Stimulated activated naive CD8-positive, alpha-beta T cell treated with anti-CD3 and anti-CD28 coated beads, Interleukin-15, Interleukin-2, amounts not matched to agents 100 ng/mL and 50 ng/mL, for 24 hours (primary cell): ENCODE data around the gene COMMD6.
A peak's percentile ranks its signal among the peaks of the same experiment; 100 is the strongest.

Experiments used
- H3K27ac Mint-ChIP-seq: one replicate; pipeline ENCODE4 v1.8.0; 2021; ENCODE audit warnings: mild to moderate bottlenecking, mixed read lengths
- H3K27me3 Mint-ChIP-seq: one replicate; pipeline ENCODE4 v1.8.0; 2021; ENCODE audit warnings: mixed read lengths
- H3K36me3 Mint-ChIP-seq: one replicate; pipeline ENCODE4 v1.8.0; 2021; ENCODE audit warnings: low read depth, mixed read lengths
- H3K4me1 Mint-ChIP-seq: one replicate; pipeline ENCODE4 v1.8.0; 2021; ENCODE audit warnings: low read depth, mixed read lengths
- H3K4me3 Mint-ChIP-seq: one replicate; pipeline ENCODE4 v1.8.0; 2021; ENCODE audit warnings: mild to moderate bottlenecking, mixed read lengths
- H3K9me3 Mint-ChIP-seq: one replicate; pipeline ENCODE4 v1.8.0; 2021; ENCODE audit warnings: mixed read lengths

COMMD6 gene

DNA sequence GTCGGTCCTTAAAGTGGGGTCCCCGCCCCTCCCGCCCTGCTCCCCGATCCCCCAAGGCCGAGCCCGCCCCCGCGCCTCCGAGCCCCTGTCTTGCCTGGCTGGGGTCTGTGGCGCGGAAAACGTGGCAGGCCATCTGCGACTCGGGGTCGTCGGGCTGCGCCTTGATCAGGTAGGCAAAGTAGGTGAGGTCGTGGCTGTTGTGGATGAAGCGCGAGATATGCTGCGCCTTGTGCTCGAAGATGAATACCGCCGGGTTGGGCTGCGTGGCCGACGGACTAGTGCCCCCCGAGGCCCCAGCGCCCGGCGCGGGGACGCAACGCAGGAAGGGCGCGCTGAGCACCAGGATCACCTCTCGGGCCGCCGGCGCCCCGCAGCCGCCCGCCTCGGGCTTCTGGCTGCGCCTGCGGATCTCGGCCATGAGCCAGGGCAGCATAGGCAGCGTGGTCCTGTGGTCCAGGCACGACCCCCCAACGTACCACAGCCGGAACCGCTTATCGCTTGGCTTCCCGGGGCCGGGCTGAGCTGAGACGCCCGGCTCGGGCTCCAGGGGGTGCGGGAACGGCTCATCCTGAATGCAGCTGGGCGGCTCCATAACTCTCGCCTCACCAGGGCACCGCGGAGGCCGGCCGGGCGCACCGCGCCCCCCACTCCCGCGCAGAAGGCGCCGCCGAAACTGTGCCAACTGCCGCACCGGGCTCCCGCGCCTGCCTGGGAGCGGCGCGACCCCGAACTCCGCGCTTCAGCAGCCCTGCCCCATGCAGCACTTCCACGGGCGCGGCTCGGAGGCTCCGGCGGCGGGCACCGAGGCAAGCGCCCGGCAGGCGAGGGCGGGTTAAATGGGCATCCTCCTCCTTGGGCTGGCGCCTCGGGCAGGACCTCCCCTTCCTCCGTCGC is 56.2 kb downstream of the COMMD6 start:
- H3K4me3 Mint-ChIP-seq: peak overlapping the region; percentile 89
- H3K27me3 Mint-ChIP-seq: peaks cover 65% of the 10 kb centered on the region
- H3K9me3 Mint-ChIP-seq: peaks cover 4% of the 10 kb centered on the region
- H3K36me3 Mint-ChIP-seq: no peaks in the 10 kb centered on the region
- peaks cover 31% of the 10 kb centered on the region for H3K4me1 Mint-ChIP-seq
- H3K27ac Mint-ChIP-seq: no peak overlapping the region

DNA sequence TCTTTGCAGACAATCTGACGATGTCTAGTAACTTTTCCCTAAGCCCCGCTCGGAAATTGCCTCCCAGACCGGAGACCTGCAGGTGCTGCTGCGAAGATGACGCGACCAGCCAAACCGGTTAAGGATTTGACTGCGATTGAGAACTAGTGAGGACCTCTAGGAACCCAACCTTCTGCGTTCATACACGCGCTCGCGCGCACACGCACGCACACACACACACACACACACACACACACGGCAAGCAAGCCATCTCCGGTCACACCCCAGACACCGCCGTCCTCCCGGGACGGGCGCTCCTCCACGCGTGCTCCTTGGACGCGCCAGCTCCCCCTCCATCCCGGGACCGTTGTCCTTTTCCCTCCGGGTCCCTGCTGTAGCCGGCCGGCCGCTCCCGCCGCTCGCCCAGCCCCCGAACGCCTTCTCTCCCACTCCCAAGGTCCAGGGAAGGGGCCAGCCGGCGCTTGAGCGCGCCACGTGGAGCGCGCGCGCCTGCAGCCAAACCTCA is 56.9 kb downstream of the COMMD6 start:
- Mint-ChIP-seq H3K27ac (peak overlapping the region; percentile 68), H3K9me3 (peaks cover 4% of the 10 kb centered on the region), H3K4me3 (peak overlapping the region; percentile 89), H3K4me1 (peaks cover 24% of the 10 kb centered on the region), H3K27me3 (peaks cover 60% of the 10 kb centered on the region), H3K36me3 (no peaks in the 10 kb centered on the region)

DNA sequence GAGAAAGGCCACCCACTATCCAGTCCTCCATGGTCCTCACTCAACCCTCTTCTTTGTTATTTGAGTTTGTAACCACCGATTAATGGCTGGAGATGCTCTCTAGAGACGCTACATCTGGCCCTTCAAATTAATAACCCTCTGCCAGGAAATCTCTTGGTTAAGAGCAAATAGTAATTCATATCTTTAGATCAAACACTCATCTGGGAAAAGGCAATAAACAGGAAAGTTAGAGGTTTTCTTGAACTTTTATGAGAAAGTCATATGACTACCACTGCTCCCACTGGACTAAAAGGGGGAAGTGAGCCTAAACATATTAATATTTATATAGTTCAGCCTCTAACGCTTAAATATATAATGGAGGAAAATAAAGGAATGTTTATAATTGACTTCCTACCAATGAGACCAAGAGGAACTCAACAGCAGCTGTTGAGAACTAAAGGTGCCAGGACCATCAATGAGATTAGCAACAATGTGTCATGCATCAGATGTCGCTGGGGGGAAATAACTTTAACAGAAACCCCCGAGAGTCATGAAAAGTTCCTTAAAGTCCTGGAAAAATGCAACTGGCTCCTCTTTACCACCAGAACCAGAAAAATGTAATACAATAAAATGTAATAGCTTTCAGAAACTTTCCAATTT is 58.4 kb downstream of the COMMD6 start:
- peaks cover 12% of the 10 kb centered on the region for H3K4me1 Mint-ChIP-seq
- H3K36me3 Mint-ChIP-seq: no peaks in the 10 kb centered on the region
- H3K27me3 Mint-ChIP-seq: peaks cover 55% of the 10 kb centered on the region
- H3K27ac Mint-ChIP-seq: no peak overlapping the region
- H3K4me3 Mint-ChIP-seq: peak overlapping the region; percentile 89
- H3K9me3 Mint-ChIP-seq: no peaks in the 10 kb centered on the region

DNA sequence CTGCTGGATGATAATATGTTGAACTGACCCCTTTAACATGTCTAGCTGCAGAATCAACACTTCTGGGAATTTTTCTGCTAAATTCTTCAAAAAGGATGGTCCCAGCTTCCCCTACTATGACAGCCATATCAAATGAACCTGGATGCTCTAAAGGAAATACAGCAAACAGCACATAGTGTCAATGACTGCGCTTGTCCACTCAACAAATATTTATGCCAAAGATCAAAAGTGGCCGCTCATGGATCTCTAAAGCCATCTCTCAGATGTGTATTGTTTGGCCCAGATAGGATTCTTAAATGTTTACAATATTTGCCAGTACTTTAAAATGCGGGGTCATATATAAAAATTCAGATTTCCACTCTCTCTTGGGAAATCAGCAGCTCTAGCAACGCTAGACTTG is 59.0 kb downstream of the COMMD6 start:
- H3K27ac Mint-ChIP-seq: no peak overlapping the region
- peaks cover 12% of the 10 kb centered on the region for H3K4me1 Mint-ChIP-seq
- H3K36me3 Mint-ChIP-seq: no peaks in the 10 kb centered on the region
- H3K4me3 Mint-ChIP-seq: no peak overlapping the region
- H3K27me3 Mint-ChIP-seq: peaks cover 52% of the 10 kb centered on the region
- no peaks in the 10 kb centered on the region for H3K9me3 Mint-ChIP-seq
